ENCODE measurements around the gene TST. TPM values are rescaled to one million over a fixed set of nuclear protein-coding genes. Genes with fewer than 3 reads are reported as not detected.

The TST gene
- total and polyA plus RNA-seq, 2 of the 8 experiments (the other 6 are each of a cell fraction or from before 2014, with no cell fraction given), result 22.6 to 61.6 TPM

GRCh38 chr22:37043209-37043827 is 24.1 kb upstream of the TST start (continued):
- TF ChIP-seq ATF3 (IDR thresholded peaks at IDR 0.05; ENCODE audit: insufficient read depth, low read depth, low read length) (no peak), SAP30 (IDR thresholded peaks at IDR 0.05; ENCODE audit: insufficient read depth, insufficient replicate concordance, low read length) (no peak), RXRA (IDR thresholded peaks at IDR 0.05; ENCODE audit: insufficient read depth, low read depth, low read length) (no peak), TBP (IDR thresholded peaks at IDR 0.05; ENCODE audit: low read depth, low read length) (no peak), SUZ12 (IDR thresholded peaks at IDR 0.05; ENCODE audit: low read length) (no peak)

Measured in H1 (cell line).